Peyer's patch (tissue), 4 donors: ENCODE results near the gene PARD6B.

Source experiments
- POLR2A ChIP-seq, 2 donors: fragments of 450-650 bp; IDR thresholded peaks; one replicate each; pipeline ENCODE4 v1.5.1; 2017; ENCODE audit warnings: antibody characterized with exemption in 2 of 2, mild to moderate bottlenecking in 2 of 2, moderate library complexity in 2 of 2
- TF ChIP-seq, protein P1 (sequence below), 6 experiments: fragments of 450-650 bp in 4 of 6; fragments of 200-600 bp in 2 of 6; sonication (generic) in 1 of 6; IDR thresholded peaks; one replicate each; pipeline ENCODE4 v1.5.1; 2017 to 2019; ENCODE audit warnings: antibody characterized with exemption in 6 of 6, mild to moderate bottlenecking in 3 of 6, moderate library complexity in 1 of 6

DNA sequence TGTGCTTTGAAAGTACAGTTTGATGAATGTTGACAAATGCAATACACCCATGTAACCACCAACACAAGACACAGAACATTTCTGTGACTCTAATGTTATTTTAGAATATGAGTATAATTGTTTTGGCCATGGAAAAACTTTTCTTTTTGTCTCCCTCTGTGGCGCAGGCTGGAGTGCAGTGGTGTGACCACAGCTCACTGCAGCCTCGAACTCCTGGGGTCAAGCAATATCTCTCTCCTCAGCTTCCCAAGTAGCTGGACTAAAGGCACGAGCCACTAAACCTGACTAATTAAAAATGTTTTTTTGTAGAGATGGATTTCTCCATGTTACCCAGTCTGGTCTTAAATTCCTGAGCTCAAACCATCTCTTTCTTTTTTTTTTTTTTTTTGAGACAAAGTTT lies 43.1 kb downstream of the PARD6B start:
- TF ChIP-seq, protein P1, sequence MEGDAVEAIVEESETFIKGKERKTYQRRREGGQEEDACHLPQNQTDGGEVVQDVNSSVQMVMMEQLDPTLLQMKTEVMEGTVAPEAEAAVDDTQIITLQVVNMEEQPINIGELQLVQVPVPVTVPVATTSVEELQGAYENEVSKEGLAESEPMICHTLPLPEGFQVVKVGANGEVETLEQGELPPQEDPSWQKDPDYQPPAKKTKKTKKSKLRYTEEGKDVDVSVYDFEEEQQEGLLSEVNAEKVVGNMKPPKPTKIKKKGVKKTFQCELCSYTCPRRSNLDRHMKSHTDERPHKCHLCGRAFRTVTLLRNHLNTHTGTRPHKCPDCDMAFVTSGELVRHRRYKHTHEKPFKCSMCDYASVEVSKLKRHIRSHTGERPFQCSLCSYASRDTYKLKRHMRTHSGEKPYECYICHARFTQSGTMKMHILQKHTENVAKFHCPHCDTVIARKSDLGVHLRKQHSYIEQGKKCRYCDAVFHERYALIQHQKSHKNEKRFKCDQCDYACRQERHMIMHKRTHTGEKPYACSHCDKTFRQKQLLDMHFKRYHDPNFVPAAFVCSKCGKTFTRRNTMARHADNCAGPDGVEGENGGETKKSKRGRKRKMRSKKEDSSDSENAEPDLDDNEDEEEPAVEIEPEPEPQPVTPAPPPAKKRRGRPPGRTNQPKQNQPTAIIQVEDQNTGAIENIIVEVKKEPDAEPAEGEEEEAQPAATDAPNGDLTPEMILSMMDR (IDR thresholded peaks at IDR 0.05): no peak
- TF ChIP-seq POLR2A (IDR thresholded peaks at IDR 0.05): no peak
